HS-5 (cell line): ENCODE measurements around the gene KLHDC9.

Experiments
- DNase-seq: peaks from one replicate; pipeline ENCODE4 v3.0.0-alpha.2; 2012; ENCODE audit warnings: low read depth

The KLHDC9 gene

GRCh38 chr1:161132410-161133219, 34.5 kb downstream of the KLHDC9 start, which contains the start of gene DEDD:
Gene DEDD (minus strand): TSS chr1:161132667. CDS start chr1:161124462, 8,205 bp downstream.
- DNase-seq = peak; percentile 91

DNA sequence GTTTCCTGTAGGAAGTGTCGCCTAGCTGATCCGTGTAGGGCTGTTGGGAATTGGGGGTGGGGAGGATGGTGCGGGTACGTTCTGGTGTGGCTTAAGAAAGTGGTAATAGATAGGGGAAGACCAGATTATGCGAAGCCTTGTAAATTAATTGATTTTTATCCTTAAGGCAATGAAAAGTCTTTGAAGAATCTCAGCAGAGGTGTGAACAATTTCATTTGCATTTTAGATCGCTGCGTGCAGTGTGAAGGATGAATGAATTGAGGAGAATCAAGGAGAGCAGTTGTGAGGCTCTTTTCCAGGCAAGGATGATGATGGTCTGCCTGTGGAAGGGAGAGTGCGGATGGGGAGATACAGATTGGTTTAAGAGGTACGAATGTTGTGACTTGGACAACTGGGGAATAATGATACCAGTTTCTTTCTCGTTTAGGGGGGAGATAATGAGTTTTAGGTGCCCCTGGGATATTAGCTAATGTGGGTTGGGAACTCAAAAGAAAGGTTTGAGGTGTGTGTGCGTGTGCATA, 35.1 kb downstream of the KLHDC9 start:
- no peak for DNase-seq

DNA sequence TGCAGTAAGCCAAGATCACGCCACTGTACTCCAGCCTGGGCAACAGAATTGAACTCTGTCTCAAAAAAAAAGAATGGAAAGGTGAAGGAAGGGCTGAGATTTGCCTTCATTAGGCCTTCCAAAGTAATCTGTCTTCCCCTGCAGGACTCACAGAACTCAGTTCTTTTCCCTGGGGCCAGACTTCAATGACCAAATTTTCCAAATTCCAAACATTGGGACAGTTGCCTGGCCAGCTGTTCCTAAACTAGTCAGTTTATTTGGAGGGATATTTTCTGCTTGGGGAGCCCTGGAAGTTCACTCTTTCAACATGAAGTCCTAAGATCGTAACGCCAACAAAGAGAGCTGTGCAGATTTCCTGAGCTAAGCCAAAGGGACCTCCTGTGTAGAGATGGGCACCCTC, 39.7 kb downstream of the KLHDC9 start:
- DNase-seq = no peak

DNA sequence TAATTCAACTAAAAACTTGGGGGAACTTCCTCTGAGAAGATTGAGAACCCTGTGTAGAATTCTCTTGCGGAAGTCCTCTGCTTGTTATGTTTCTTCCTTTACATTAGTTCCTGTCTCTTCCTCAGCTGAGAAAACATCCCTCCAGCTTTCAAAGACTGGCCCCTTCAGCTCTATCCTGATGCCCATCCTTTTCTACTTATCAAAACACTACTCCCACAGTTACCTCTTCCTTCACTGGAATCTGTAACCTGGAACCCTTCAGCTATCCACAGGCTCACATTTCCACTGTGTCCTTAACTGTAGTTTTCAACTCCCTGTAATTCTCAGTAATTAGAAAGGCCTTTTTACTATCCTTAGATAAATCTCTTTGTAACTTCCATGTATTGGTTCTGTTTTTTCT, 40.3 kb downstream of the KLHDC9 start:
- no peak for DNase-seq

DNA sequence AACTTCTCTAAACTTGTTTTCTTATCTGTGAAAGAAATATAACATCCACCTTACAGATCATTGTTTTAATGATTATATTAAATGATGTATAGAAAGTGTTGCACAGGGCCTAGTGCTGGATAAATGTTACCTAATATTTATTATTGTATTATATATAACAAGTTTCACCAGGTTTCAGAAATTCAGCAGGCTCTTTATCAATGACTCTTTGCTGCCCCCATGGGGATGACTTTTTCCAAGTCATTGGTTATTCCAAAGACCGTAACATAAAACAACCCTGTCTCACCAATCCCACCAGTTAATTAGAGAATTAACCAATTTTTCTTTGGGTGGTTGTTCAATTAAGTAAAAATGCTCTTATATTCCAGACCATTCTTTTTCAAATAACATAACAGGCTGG, 41.6 kb downstream of the KLHDC9 start:
- no peak for DNase-seq

GRCh38 chr1:161140755-161141400, 42.7 kb downstream of the KLHDC9 start:
- DNase-seq = no peak

- DNase-seq = no peak
These were observed 47.7 kb downstream of the KLHDC9 start for GRCh38 chr1:161145832-161146231.
